Kidney tubule cell (primary cell): Measurements from ENCODE around the gene LSAMP.

Experiments used
- DNase-seq: peaks from one replicate; pipeline ENCODE4 v3.0.0-alpha.2; 2018; ENCODE audit warnings: low spot score

The LSAMP gene

GRCh38 chr3:115958526-115958925 lies 486.8 kb downstream of the LSAMP start:
- DNase-seq = no peak

GRCh38 chr3:115947325-115947724 lies 498.0 kb downstream of the LSAMP start:
- DNase-seq = no peak

GRCh38 chr3:115943579-115943978 lies 501.7 kb downstream of the LSAMP start:
- no peak for DNase-seq

DNA sequence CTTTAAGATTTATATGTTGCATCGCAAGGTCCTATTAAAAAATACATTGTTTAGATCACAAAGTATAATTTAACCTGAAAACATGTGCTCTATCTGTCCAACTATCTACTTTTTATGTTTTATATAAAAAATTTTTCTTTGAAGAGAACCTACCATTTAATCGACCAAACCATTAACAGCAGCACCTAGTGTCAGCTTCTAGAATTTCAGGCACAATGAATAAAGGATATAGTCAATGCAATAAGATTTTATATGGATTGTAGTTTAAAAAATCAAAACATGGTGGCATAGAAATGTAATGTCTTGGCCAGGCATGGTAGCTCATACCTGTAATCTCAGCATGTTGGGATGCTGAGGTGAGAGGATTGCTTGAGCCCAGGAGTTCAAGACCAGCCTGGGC lies 508.2 kb downstream of the LSAMP start:
- DNase-seq = no peak

GRCh38 chr3:115932807-115933206 lies 512.5 kb downstream of the LSAMP start:
- no peak for DNase-seq

- DNase-seq = peak; percentile 8
These were observed 513.7 kb downstream of the LSAMP start for GRCh38 chr3:115931581-115931980.

DNA sequence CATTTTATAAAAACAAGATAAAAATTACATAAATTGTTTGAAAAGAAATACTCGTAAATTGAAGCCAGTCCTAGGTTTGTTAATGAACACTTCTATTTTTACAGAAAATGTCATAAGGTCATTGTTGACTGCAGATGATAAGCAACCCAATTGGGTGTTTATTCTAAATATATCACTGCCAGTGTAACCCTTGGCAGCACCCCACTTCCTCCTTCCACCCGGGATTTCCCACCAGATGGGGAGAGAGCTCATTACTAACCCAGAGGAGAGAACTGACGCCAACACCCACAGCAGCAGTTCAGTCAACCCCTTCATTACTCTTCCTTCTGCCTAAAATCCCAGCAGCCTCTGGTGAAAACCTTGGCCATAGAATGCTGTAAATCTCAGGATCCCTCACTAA lies 514.4 kb downstream of the LSAMP start:
- DNase-seq = peak; percentile 20

- DNase-seq = no peak
These were observed 515.1 kb downstream of the LSAMP start for GRCh38 chr3:115930168-115930567.

GRCh38 chr3:115928376-115928775 lies 516.9 kb downstream of the LSAMP start:
- no peak for DNase-seq

- DNase-seq = no peak
These were observed 518.1 kb downstream of the LSAMP start for GRCh38 chr3:115927197-115927596.

DNA sequence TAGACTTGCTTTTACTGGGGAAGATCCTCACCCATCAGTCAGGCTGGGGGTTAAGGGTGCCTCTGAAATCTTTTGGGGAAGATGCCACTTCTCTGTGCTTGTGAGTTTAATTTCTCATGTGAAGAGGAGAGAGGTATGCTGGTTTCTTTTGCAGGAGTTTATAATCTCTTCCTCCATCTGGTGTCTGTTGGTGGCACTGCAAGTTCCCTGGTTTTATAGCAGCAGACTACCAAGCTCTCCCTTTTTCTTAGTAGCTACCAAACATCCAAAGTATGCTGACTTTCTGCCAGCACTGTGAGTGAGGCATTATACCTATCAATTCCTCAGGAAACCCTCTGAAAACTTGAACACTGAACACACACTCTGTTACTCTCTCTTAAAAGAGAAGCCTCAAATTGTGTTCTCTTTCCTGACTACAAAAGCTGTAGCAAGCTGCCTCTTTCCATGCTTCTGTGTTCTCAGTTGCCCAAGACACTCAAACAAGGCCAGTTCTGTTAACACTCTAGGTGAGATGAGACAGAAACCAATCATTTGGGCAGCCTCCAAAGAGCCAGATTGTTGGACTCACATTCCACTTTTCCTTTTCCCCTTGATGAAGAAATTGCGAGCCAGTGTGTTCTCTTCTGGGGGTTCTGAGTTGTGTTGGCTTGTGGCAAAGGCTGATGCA lies 522.5 kb downstream of the LSAMP start:
- peak; percentile 46 for DNase-seq

DNA sequence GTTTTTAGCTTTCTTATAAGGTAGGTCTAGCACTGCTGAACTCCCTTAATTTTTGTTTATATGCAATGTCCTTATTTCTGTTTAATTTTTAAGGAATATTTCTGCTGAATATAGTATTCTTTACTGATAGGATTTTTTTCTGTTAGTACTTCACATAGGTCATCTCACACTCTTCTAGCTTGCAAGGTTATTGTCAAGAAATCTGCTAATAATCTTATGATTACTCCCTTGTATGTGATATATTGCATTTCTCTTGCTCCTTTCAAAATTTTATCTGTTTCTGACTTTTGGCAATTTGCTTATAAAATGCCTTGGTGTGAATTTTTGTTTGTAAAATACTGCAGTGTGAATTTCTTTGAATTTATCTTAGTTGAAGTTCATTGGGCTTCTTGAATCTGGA lies 523.6 kb downstream of the LSAMP start:
- no peak for DNase-seq

GRCh38 chr3:115918900-115919299 lies 526.4 kb downstream of the LSAMP start:
- no peak for DNase-seq

GRCh38 chr3:115916866-115917265 lies 528.4 kb downstream of the LSAMP start:
- DNase-seq = no peak

DNA sequence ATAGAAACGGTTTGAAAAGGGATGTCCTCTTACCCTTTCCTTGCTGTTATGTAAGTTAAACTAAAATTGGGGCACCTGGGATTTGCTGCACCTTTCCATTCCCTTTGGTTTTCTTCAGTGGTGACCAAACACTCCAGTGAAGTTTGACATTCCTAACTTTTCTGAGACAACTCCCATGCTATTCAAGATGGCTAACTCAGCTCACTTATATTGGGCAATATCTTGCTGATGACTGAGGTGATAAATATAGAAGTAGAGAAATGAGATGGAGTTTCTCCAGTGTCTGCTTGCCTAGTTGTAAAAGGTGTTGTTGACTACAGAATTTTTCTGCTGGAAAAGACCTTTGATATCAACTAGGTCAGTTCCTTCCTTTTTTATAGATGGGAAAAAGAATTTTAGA lies 530.2 kb downstream of the LSAMP start:
- DNase-seq = no peak

GRCh38 chr3:115913069-115913686 lies 532.1 kb downstream of the LSAMP start:
- DNase-seq = peak; percentile 30

DNA sequence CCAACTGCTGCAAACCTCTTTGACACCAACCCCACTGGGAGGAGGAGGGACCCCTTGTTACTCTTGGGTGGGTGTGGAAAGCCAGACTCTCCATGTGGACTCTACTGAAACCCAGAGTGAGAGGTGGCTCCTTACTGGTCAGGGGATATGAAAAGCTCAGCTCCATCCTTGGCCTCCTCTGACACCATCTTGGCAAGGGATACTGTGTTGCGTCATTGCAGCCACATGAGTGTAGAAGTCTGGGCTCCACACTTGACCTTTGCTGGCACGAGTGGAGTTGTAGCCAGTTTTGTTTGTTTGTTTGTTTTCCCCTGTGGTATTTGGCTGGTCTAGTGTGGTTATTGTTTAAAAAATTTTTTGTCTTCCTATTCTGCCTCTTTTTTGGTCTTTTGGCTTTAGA lies 532.9 kb downstream of the LSAMP start:
- DNase-seq = peak; percentile 13

DNA sequence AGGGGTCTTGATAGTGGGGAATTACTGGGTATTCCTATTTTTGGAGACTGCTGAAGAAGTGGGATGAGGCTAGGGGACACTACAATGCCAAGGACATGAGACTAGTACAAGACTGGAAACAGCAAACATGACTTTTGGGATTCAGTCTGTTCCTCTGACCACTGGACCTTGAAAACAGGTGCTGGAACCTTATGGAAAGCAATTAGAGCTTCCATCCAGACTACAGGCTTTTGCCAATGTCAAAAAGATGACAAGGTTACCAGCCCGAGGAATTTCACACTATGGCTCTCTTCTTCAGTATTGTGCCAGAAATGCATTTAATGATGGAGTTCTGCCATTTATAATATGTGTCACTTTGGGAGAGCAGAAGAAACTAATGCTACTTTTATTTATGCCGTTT lies 539.4 kb downstream of the LSAMP start:
- DNase-seq = no peak

- peak; percentile 6 for DNase-seq
These were observed 541.4 kb downstream of the LSAMP start for GRCh38 chr3:115903843-115904242.

DNA sequence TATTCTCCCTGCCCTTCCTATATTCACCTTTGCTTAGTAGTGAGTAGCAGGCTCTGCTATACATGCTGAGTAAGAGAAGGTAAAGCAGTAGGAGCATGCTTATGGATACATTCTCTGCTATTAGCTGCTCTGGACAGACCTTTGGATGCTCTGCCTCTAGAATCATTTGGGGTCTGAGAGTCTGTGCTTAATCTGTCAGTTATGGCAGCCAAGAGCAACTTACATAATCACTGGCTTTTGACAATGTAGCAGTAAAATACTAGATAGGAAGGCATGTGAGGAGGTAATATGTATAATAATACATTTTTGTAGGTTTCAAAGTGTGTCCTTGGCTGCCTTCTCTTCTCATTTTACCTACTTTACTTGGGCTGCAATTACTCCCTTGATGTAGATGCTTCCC lies 544.3 kb downstream of the LSAMP start:
- DNase-seq = no peak

DNA sequence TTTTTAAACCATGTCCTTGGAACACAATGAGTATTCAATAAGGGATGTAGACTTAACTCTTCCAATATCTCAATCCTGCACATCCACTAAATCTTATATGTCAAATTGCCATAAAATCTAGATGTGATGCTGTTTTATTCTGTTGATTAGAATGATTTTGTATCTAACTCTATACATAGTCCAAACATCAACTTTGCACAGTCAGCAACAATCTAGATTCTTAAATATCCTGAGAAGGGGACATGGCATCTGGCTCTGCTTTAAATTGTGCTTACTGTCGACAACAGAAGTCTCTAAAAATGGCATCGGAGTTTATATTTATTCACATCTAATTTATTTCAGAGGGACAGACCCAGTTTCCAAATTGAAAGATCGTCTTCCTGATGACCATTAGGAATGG lies 545.8 kb downstream of the LSAMP start:
- DNase-seq = no peak

DNA sequence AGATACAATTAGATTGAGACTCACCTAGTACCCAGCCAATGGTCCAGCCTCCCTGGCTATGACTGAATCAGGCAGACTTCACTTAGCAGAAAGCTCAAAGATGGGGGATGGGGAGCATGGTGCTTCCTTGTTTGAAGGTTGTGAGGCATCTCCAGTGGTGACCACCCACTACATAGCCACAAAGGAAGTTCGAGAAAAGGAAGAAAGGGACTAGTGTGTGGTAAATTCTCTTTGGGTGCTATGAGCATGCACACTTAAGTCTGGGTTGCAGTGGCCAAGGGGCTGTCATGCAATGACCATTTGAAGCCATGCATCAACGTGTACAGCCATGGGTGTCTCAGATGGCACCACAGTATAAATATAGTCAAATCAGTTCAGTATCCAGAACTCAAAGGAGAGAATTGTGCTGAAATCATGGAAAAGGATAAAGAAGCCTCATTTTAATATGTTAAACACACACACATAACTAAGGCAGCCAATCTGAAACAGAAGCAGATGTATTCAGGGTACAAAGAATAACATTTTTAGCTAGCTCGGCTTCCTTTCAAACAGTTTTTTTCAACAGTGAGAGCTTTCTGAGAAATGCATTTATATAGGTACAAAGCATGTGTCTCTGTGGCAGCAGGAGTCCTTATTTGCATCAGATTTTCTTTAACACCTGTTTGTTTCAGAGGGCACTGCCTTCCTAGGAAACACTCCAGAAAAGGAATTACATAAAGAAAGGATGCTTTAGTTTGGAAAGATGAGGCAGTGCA lies 546.5 kb downstream of the LSAMP start:
- DNase-seq = no peak

DNA sequence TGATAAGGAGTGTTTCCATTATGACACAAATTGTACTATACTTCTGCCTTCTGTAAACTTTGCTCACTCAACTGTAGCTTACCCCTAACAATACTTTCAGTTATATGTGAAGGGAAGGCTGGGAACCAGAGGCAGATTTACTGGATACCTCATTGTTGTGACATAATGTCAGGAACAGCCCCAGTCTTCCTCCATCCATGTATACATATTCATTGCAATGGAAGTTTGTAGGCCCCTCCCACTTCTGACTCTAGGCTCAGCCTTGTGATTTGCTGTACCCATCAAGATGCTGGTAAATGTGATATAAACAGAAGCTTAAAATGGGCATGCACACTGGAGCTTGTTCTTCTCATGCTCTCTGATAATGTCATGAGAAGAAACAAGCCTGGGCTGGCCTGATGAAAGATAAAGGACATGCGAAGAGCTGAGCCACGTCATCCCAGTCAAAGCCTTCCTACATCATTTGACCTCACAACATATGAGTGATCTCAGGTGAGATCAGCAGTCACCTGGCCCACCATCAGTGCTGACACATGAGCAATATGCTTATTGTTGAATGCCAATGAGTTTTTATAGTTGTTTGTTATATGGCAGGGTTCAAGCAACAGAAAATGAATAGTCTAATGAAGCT lies 554.2 kb downstream of the LSAMP start:
- no peak for DNase-seq
